HepG2 (cell line): ENCODE data around the gene MPC2. TPM values are rescaled to one million over a fixed set of nuclear protein-coding genes. Genes with fewer than 3 reads are reported as not detected.
A peak's percentile ranks its signal among the peaks of the same experiment; 100 is the strongest.

Experiments used
- ATAC-seq: fragments of 200-7000 bp; cut with Tn5 transposase; 3 replicates; pipeline ENCODE4 v1.9.1; 2020; ENCODE audit warnings: mild to moderate bottlenecking, moderate library complexity
- BruUV-seq: library from RNA; stranded (reverse); fragments of 400-500 nt; replicated peaks from 2 replicates; lab custom pipeline; 2021; lab: Mats Ljungman, UMichigan
- CTCF ChIA-PET: fragments of 300-600 bp; formaldehyde crosslinking; extraction: SDS; loops from one replicate; lab custom pipeline; 2021; ENCODE audit warnings: low total read pairs, inconsistent platforms, low intra/inter-chr PET ratio; lab: Yijun Ruan, JAX
- POLR2A ChIA-PET: fragments of 350-600 bp; sonication (Branson Sonifier 250); formaldehyde crosslinking; loops from one replicate; lab custom pipeline; 2020; ENCODE audit warnings: antibody characterized with exemption, inconsistent platforms; lab: Yijun Ruan, JAX
- DNase-seq: peaks from one replicate; pipeline ENCODE4 v3.0.0-alpha.2; 2015; ENCODE audit warnings: low spot score
- FAIRE-seq: peaks from 3 replicates; lab custom pipeline; 2011; peaks lifted over from hg19 to GRCh38; lab: Jason Lieb, UNC
- H2AFZ ChIP-seq: one replicate; pipeline ENCODE4 v1.6.1; 2011; ENCODE audit warnings: low read length, inconsistent platforms
- H3K27ac ChIP-seq: fragments of 300-600 bp; 3 replicates; pipeline ENCODE4 v1.8.0; 2011; ENCODE audit warnings: mixed run types, mild to moderate bottlenecking, mixed read lengths, low read length, inconsistent platforms; ENCODE audit not compliant: insufficient read depth; ENCODE audit errors: extremely low read length
- H3K27me3 ChIP-seq, 2 experiments: fragments of 200-600 bp in 1 of 2; 2 replicates in 1 of 2; 3 replicates in 1 of 2; pipeline versions ENCODE4 v1.6.0 to v1.8.0; 2011; ENCODE audit warnings: low read length in 2 of 2, mild to moderate bottlenecking in 2 of 2, moderate library complexity in 2 of 2, inconsistent platforms in 1 of 2; ENCODE audit not compliant: insufficient read depth in 2 of 2, control insufficient read depth in 1 of 2
- H3K36me3 ChIP-seq, 2 experiments: fragments of 200-600 bp in 1 of 2; replicated peaks in 1 of 2; 2 replicates in 1 of 2; 3 replicates in 1 of 2; pipeline versions ENCODE4 v1.5.1 to v1.8.0; 2011; ENCODE audit warnings: low read length in 2 of 2, inconsistent platforms in 1 of 2; ENCODE audit not compliant: insufficient read depth in 2 of 2, control insufficient read depth in 1 of 2
- H3K4me1 ChIP-seq: 2 replicates; pipeline ENCODE4 v1.5.1; 2012; ENCODE audit warnings: low read length, inconsistent platforms; ENCODE audit not compliant: insufficient read depth
- H3K4me2 ChIP-seq: 2 replicates; pipeline ENCODE4 v1.6.0; 2011; ENCODE audit warnings: low read depth, low read length, inconsistent platforms
- H3K4me3 ChIP-seq, 3 experiments: fragments of 200-600 bp in 1 of 3; sonication (generic), shearing (Covaris generic) in 1 of 3; replicated peaks in 1 of 3; 2 replicates each; pipeline ENCODE4 v1.5.1; 2011 to 2016; ENCODE audit warnings: low read length in 3 of 3, inconsistent platforms in 2 of 3, low read depth in 2 of 3, mild to moderate bottlenecking in 2 of 3, control low read depth in 1 of 3, mixed read lengths in 1 of 3; ENCODE audit not compliant: insufficient read depth in 1 of 3
- H3K79me2 ChIP-seq: one replicate; pipeline ENCODE4 v1.6.1; 2011; ENCODE audit warnings: low read length, inconsistent platforms; ENCODE audit not compliant: insufficient read depth
- H3K9ac ChIP-seq: 2 replicates; pipeline ENCODE4 v1.6.0; 2011; ENCODE audit warnings: mild to moderate bottlenecking, low read depth, low read length, inconsistent platforms; ENCODE audit not compliant: insufficient read depth
- H3K9me3 ChIP-seq: 2 replicates; pipeline ENCODE4 v1.5.1; 2012; ENCODE audit warnings: mild to moderate bottlenecking, low read length
- H4K20me1 ChIP-seq: 2 replicates; pipeline ENCODE4 v1.6.0; 2011; ENCODE audit warnings: inconsistent platforms, mild to moderate bottlenecking, low read length, moderate library complexity; ENCODE audit not compliant: insufficient read depth
- ARID3A ChIP-seq: IDR thresholded peaks from 2 replicates; pipeline ENCODE4 v1.6.1; 2012; ENCODE audit warnings: low read depth, low read length, improper control_type of control experiment
- BCL6 ChIP-seq: IDR thresholded peaks from 2 replicates; pipeline ENCODE4 v1.6.1; 2016; ENCODE audit warnings: missing genetic modification reagents, missing compliant biosample characterization
- CEBPG ChIP-seq: IDR thresholded peaks from 2 replicates; pipeline ENCODE4 v1.6.1; 2016
- FOXP1 ChIP-seq, 2 experiments: fragments of 450-650 bp in 1 of 2; IDR thresholded peaks; 2 replicates each; pipeline ENCODE4 v1.6.1; 2017 to 2018; ENCODE audit warnings: antibody characterized with exemption in 1 of 2
- HNF4A ChIP-seq: sonication (generic); formaldehyde crosslinking; IDR thresholded peaks from 2 replicates; pipeline ENCODE4 v1.4.0; 2020; ENCODE audit warnings: missing genetic modification reagents
- SNAPC5 ChIP-seq: sonication (generic); formaldehyde crosslinking; IDR thresholded peaks from 2 replicates; pipeline ENCODE4 v1.8.1; 2023; ENCODE audit warnings: mild to moderate bottlenecking, missing genetic modification reagents, borderline replicate concordance
- SOX5 ChIP-seq: IDR thresholded peaks from 2 replicates; pipeline ENCODE4 v1.6.1; 2016; ENCODE audit warnings: borderline replicate concordance
- ZFP36L2 ChIP-seq: sonication (generic); formaldehyde crosslinking; IDR thresholded peaks from 2 replicates; pipeline ENCODE4 v1.4.0; 2020; ENCODE audit warnings: missing genetic modification reagents
- ZNF317 ChIP-seq: sonication (generic); formaldehyde crosslinking; IDR thresholded peaks from 2 replicates; pipeline ENCODE4 v1.5.0; 2020; ENCODE audit warnings: mild to moderate bottlenecking, missing genetic modification reagents
- ZNF446 ChIP-seq: sonication (generic); formaldehyde crosslinking; IDR thresholded peaks from 2 replicates; pipeline ENCODE4 v1.5.0; 2020; ENCODE audit warnings: mild to moderate bottlenecking, missing genetic modification reagents
- ZNF724P ChIP-seq: sonication (generic); formaldehyde crosslinking; IDR thresholded peaks from 2 replicates; pipeline ENCODE4 v1.8.0; 2022; ENCODE audit warnings: missing genetic modification reagents, borderline replicate concordance
- WGBS: methylation state at CpG from one replicate; pipeline ENCODE4 v1.1.6; 2017; ENCODE audit warnings: low lambda C conversion rate; 5-methylcytosine and 5-hydroxymethylcytosine counted together
- in situ Hi-C: cut with HindIII; loops from 2 replicates; pipeline ENCODE4 v1.10.0; 2017; ENCODE audit warnings: low pct_unique_long_range_greater_than_20kb; ENCODE audit not compliant: extremely low pct_ligation_motif_present
- intact Hi-C: fragments of 100-400 bp; cut with micrococcal nuclease; formaldehyde crosslinking; loops from one replicate; pipeline ENCODE4 v1.10.0; 2022; ENCODE audit not compliant: unreplicated experiment
- polyA plus RNA-seq, 8 experiments: library from polyadenylated mRNA; depleted of rRNA in 3 of 8; stranded (reverse) in 7 of 8; unstranded in 1 of 8; fragments of >200 nt; fragmentation: Illumina TruSeq in 4 of 8; extraction: Trizol in 4 of 8; gene quantifications; 2 replicates each; pipeline versions ENCODE4 v1.2.1 to v1.2.3, GENCODE V29; 2011 to 2016; ENCODE audit warnings: low read depth in 4 of 8, missing spikeins in 1 of 8, mixed read lengths in 1 of 8; ENCODE audit not compliant: insufficient read depth in 1 of 8
- total RNA-seq, 5 experiments: library from RNA; depleted of rRNA; stranded (reverse); fragments of >200 nt; fragmentation: Illumina TruSeq; extraction: Trizol; gene quantifications; 2 replicates each; pipeline ENCODE4 v1.2.3, GENCODE V29; 2016; ENCODE audit warnings: low read depth in 1 of 5
- TF ChIP-seq, protein P1 (sequence below): sonication (generic); formaldehyde crosslinking; conservative IDR thresholded peaks from 2 replicates; pipeline ENCODE4 v1.4.0; 2020; ENCODE audit warnings: mild to moderate bottlenecking, missing genetic modification reagents, moderate library complexity

MPC2 gene
- total and polyA plus RNA-seq, 2 of the 13 experiments (the other 11 are each of a cell fraction or from before 2014, with no cell fraction given), result 38.8 to 136 TPM

- Histone ChIP-seq H3K36me3 (peaks cover 4 to 14% of the 10 kb centered on the region in 2 experiments; a peak in 4 of 5 replicates), H3K27ac (no peak overlapping the region), H3K4me3 (no peak overlapping the region), H3K27me3 (no peaks in the 10 kb centered on the region), H4K20me1 (no peaks in the 10 kb centered on the region), H3K9me3 (no peaks in the 10 kb centered on the region), H3K9ac (no peak overlapping the region), H3K4me2 (no peak overlapping the region), H3K4me1 (peaks cover 28% of the 10 kb centered on the region), H3K79me2 (no peaks in the 10 kb centered on the region), H2AFZ (no peak overlapping the region)
- CTCF ChIA-PET, result no interaction called here
- POLR2A ChIA-PET, result no interaction called here
- no peak for ATAC-seq
- 95% methylated on average over 1 of the region's 1 CpG for WGBS
- no peak for FAIRE-seq
- intact Hi-C loops, result no loop called here
- no TSS peak for BruUV-seq
- in situ Hi-C loops, result no loop called here
- no peak for DNase-seq
- TF ChIP-seq CEBPG (CRISPR knock-in tag), result no peak
- TF ChIP-seq ZNF317 (CRISPR knock-in tag), result peak; percentile 90
These were observed 40.4 kb upstream of the MPC2 start for GRCh38 chr1:167977245-167977644.

DNA sequence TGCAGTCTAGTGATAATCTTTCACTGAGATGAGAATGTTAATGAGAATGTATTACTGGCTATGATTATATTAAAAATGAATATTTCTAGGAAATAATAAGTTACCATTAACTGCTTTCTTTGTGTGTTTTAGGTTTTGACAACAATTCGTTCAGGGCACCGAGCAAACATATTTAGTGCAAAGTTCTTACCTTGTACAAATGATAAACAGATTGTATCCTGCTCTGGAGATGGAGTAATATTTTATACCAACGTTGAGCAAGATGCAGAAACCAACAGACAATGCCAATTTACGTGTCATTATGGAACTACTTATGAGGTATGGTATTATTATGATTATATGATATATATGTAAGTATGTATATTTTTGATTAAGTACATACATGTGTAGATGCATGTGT lies 37.8 kb upstream of the MPC2 start:
- H3K4me2 ChIP-seq, result peak overlapping the region; percentile 32; the same call in 1 of the 2 replicates
- DNase-seq (peak; percentile 44), ATAC-seq (peak; percentile 48; the same call in 1 of the 3 replicates), FAIRE-seq (no peak)
- H3K27me3 ChIP-seq, result no peaks in the 10 kb centered on the region
- peaks cover 28% of the 10 kb centered on the region for H3K4me1 ChIP-seq
- in situ Hi-C loops (no loop called here), intact Hi-C loops (no loop called here)
- no TSS peak for BruUV-seq
- H2AFZ ChIP-seq, result no peak overlapping the region
- H3K79me2 ChIP-seq, result no peaks in the 10 kb centered on the region
- CTCF ChIA-PET, result no interaction called here
- H3K27ac ChIP-seq, result peak overlapping the region; percentile 27
- no peaks in the 10 kb centered on the region for H3K9me3 ChIP-seq
- 0 out of 6 replicates have a peak overlapping the region, but pooled peaks of 1 of the 3 experiments have one; percentile 16 for H3K4me3 ChIP-seq
- POLR2A ChIA-PET, result no interaction called here
- 33% methylated on average over 4 of the region's 4 CpGs for WGBS
- peaks cover 2 to 18% of the 10 kb centered on the region in 2 experiments; a peak in 3 of 5 replicates for H3K36me3 ChIP-seq
- H3K9ac ChIP-seq, result no peak overlapping the region
- no peaks in the 10 kb centered on the region for H4K20me1 ChIP-seq
- peak; percentile 52 for TF ChIP-seq ARID3A
- TF ChIP-seq HNF4A (CRISPR knock-in tag), result peak; percentile 38; the same call in 1 of the 2 replicates
- peak; percentile 88 for TF ChIP-seq BCL6
- TF ChIP-seq, protein P1, sequence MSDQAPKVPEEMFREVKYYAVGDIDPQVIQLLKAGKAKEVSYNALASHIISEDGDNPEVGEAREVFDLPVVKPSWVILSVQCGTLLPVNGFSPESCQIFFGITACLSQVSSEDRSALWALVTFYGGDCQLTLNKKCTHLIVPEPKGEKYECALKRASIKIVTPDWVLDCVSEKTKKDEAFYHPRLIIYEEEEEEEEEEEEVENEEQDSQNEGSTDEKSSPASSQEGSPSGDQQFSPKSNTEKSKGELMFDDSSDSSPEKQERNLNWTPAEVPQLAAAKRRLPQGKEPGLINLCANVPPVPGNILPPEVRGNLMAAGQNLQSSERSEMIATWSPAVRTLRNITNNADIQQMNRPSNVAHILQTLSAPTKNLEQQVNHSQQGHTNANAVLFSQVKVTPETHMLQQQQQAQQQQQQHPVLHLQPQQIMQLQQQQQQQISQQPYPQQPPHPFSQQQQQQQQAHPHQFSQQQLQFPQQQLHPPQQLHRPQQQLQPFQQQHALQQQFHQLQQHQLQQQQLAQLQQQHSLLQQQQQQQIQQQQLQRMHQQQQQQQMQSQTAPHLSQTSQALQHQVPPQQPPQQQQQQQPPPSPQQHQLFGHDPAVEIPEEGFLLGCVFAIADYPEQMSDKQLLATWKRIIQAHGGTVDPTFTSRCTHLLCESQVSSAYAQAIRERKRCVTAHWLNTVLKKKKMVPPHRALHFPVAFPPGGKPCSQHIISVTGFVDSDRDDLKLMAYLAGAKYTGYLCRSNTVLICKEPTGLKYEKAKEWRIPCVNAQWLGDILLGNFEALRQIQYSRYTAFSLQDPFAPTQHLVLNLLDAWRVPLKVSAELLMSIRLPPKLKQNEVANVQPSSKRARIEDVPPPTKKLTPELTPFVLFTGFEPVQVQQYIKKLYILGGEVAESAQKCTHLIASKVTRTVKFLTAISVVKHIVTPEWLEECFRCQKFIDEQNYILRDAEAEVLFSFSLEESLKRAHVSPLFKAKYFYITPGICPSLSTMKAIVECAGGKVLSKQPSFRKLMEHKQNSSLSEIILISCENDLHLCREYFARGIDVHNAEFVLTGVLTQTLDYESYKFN (CRISPR knock-in tag), result peak; percentile 52
- no peak for TF ChIP-seq ZNF446
- TF ChIP-seq SOX5 (CRISPR knock-in tag), result peak; percentile 27; the same call in 1 of the 2 replicates
- TF ChIP-seq FOXP1 (IDR thresholded peaks at IDR 0.05), result no peak
- peak; percentile 33; the same call in 1 of the 2 replicates for TF ChIP-seq FOXP1 (CRISPR knock-in tag; IDR thresholded peaks at IDR 0.05)
- no peak for TF ChIP-seq ZNF724P (CRISPR knock-in tag)
- TF ChIP-seq ZFP36L2 (CRISPR knock-in tag), result no peak
- no peak for TF ChIP-seq SNAPC5 (CRISPR knock-in tag)
